CD1c-positive myeloid dendritic cell (primary cell): ENCODE results near the gene IPCEF1.
A peak's percentile ranks its signal among the peaks of the same experiment; 100 is the strongest.
"Not testable (repeated sequence)": the region's sequence is repeated elsewhere in the genome, so short reads cannot be mapped to it uniquely, and the experiment has no call there.

Experiments used
- DNase-seq: peaks from one replicate; pipeline ENCODE4 v3.0.0-alpha.2; 2016; ENCODE audit errors: extremely low spot score

The IPCEF1 gene

GRCh38 chr6:154334147-154334546 lies 22.5 kb downstream of the IPCEF1 start:
- DNase-seq: peak; percentile 36

GRCh38 chr6:154331750-154332149 lies 24.9 kb downstream of the IPCEF1 start:
- no peak for DNase-seq

- no peak for DNase-seq
These were observed 27.0 kb downstream of the IPCEF1 start for GRCh38 chr6:154329350-154330170.

GRCh38 chr6:154327313-154327712 lies 29.3 kb downstream of the IPCEF1 start:
- not testable (repeated sequence) for DNase-seq

- no peak for DNase-seq
These were observed 31.5 kb downstream of the IPCEF1 start for GRCh38 chr6:154325142-154325541.

GRCh38 chr6:154320181-154320580 lies 36.4 kb downstream of the IPCEF1 start:
- no peak for DNase-seq

GRCh38 chr6:154319231-154319858 lies 37.3 kb downstream of the IPCEF1 start:
- DNase-seq: no peak

GRCh38 chr6:154318721-154319120 lies 37.9 kb downstream of the IPCEF1 start:
- DNase-seq: no peak

GRCh38 chr6:154316131-154316530 lies 40.5 kb downstream of the IPCEF1 start:
- DNase-seq: no peak

- no peak for DNase-seq
These were observed 42.5 kb downstream of the IPCEF1 start for GRCh38 chr6:154314084-154314483.

- DNase-seq: no peak
These were observed 47.6 kb downstream of the IPCEF1 start for GRCh38 chr6:154308986-154309385.

GRCh38 chr6:154307696-154308425 lies 48.7 kb downstream of the IPCEF1 start:
- no peak for DNase-seq

GRCh38 chr6:154307147-154307546 lies 49.5 kb downstream of the IPCEF1 start:
- DNase-seq: not testable (repeated sequence)

- peak; percentile 15 for DNase-seq
These were observed 49.9 kb downstream of the IPCEF1 start for GRCh38 chr6:154306696-154307095.

- DNase-seq: peak; percentile 58
These were observed 52.4 kb downstream of the IPCEF1 start for GRCh38 chr6:154304191-154304590.

GRCh38 chr6:154303642-154304041 lies 53.0 kb downstream of the IPCEF1 start:
- DNase-seq: not testable (repeated sequence)

GRCh38 chr6:154301839-154302752 lies 54.5 kb downstream of the IPCEF1 start:
- DNase-seq: peak; percentile 94

- DNase-seq: no peak
These were observed 55.4 kb downstream of the IPCEF1 start for GRCh38 chr6:154301086-154301625.

- peak; percentile 71 for DNase-seq
These were observed 58.3 kb downstream of the IPCEF1 start for GRCh38 chr6:154298297-154298696.

GRCh38 chr6:154297721-154298120 lies 58.9 kb downstream of the IPCEF1 start:
- no peak for DNase-seq

GRCh38 chr6:154297210-154297609 lies 59.4 kb downstream of the IPCEF1 start:
- DNase-seq: no peak
